SH-SY5Y (cell line): Measurements from ENCODE around the gene KCNK18.

Experiments used
- GATA2 ChIP-seq: IDR thresholded peaks from 2 replicates; pipeline ENCODE4 v1.6.1; 2011; ENCODE audit warnings: mild to moderate bottlenecking, low read depth, low read length
- GATA3 ChIP-seq: IDR thresholded peaks from 2 replicates; pipeline ENCODE4 v1.6.1; 2011; ENCODE audit warnings: low read depth, mild to moderate bottlenecking, low read length, moderate library complexity

GRCh38 chr10:117165538-117166417 lies 31.5 kb upstream of the KCNK18 start:
- TF ChIP-seq GATA2: no peak
- TF ChIP-seq GATA3: no peak
